ENCODE data around the gene TBCD. TPM values are rescaled to one million over a fixed set of nuclear protein-coding genes. Genes with fewer than 3 reads are reported as not detected.

Gene TBCD
- total and polyA plus RNA-seq, 2 experiments from 2014 or later = 19.3 to 33.8 TPM

GRCh38 chr17:82970067-82970466 lies 218.2 kb downstream of the TBCD start:
- H2AFZ ChIP-seq = no peak overlapping the region
- H3K27ac ChIP-seq = no peak overlapping the region
- TF ChIP-seq EZH2 (IDR thresholded peaks at IDR 0.05; ENCODE audit: insufficient read depth, poor library complexity, severe bottlenecking) = no peak
- H4K20me1 ChIP-seq (ENCODE audit: insufficient read depth) = no peaks in the 10 kb centered on the region
- H3K9me2 ChIP-seq (ENCODE audit: insufficient read depth) = no peaks in the 10 kb centered on the region
- H3K4me3 ChIP-seq = no peak overlapping the region
- H3K4me1 ChIP-seq (ENCODE audit: insufficient read depth) = no peaks in the 10 kb centered on the region
- H3K27me3 ChIP-seq (replicated peaks; ENCODE audit: insufficient read depth) = no peaks in the 10 kb centered on the region
- no peaks in the 10 kb centered on the region for H3K36me3 ChIP-seq (ENCODE audit: low read depth)
- no peaks in the 10 kb centered on the region for H3K9me3 ChIP-seq (ENCODE audit: low read depth)
- no peaks in the 10 kb centered on the region for H3F3A ChIP-seq (ENCODE audit: insufficient read depth)
- 58% methylated on average over 12 of the region's 12 CpGs for WGBS, 2 experiments (ENCODE audit: low coverage in 1 of 2, low lambda C conversion rate in 2 of 2, missing lambda C conversion rate in 2 of 2)
- no peaks in the 10 kb centered on the region for H3K79me2 ChIP-seq (ENCODE audit: insufficient read depth)
- in situ Hi-C loops (cut with MboI) = no loop called here
- no peak overlapping the region for H3K4me2 ChIP-seq (ENCODE audit: unreplicated experiment)
- no peak for DNase-seq
- no peak overlapping the region for H3K9ac ChIP-seq

- H3K4me1 ChIP-seq (ENCODE audit: insufficient read depth) = no peaks in the 10 kb centered on the region
- H3K9ac ChIP-seq = no peak overlapping the region
- in situ Hi-C loops (cut with MboI) = no loop called here
- H3K9me3 ChIP-seq (ENCODE audit: low read depth) = no peaks in the 10 kb centered on the region
- H3K79me2 ChIP-seq (ENCODE audit: insufficient read depth) = no peaks in the 10 kb centered on the region
- no peak overlapping the region for H2AFZ ChIP-seq
- no peak overlapping the region for H3K27ac ChIP-seq
- H3F3A ChIP-seq (ENCODE audit: insufficient read depth) = no peaks in the 10 kb centered on the region
- H3K4me2 ChIP-seq (ENCODE audit: unreplicated experiment) = no peak overlapping the region
- 88 to 90% methylated on average over 42 to 46 of the region's 46 CpGs for WGBS, 2 experiments (ENCODE audit: low coverage in 1 of 2, low lambda C conversion rate in 2 of 2, missing lambda C conversion rate in 2 of 2)
- TF ChIP-seq EZH2 (IDR thresholded peaks at IDR 0.05; ENCODE audit: insufficient read depth, poor library complexity, severe bottlenecking) = no peak
- no peak for TF ChIP-seq EZH2phosphoT487 (IDR thresholded peaks at IDR 0.05; ENCODE audit: insufficient read depth, low read depth)
- H3K27me3 ChIP-seq (replicated peaks; ENCODE audit: insufficient read depth) = no peaks in the 10 kb centered on the region
- H3K36me3 ChIP-seq (ENCODE audit: low read depth) = no peaks in the 10 kb centered on the region
- H3K9me2 ChIP-seq (ENCODE audit: insufficient read depth) = no peaks in the 10 kb centered on the region
- no peak overlapping the region for H3K4me3 ChIP-seq
- no peaks in the 10 kb centered on the region for H4K20me1 ChIP-seq (ENCODE audit: insufficient read depth)
- DNase-seq = no peak
These were observed 219.1 kb downstream of the TBCD start for GRCh38 chr17:82970818-82971590.

- Histone ChIP-seq H3K4me2 (ENCODE audit: unreplicated experiment) (no peak overlapping the region), H3K36me3 (ENCODE audit: low read depth) (no peaks in the 10 kb centered on the region), H3K9me3 (ENCODE audit: low read depth) (no peaks in the 10 kb centered on the region), H3K9me2 (ENCODE audit: insufficient read depth) (no peaks in the 10 kb centered on the region), H3F3A (ENCODE audit: insufficient read depth) (no peaks in the 10 kb centered on the region), H3K27me3 (replicated peaks; ENCODE audit: insufficient read depth) (no peaks in the 10 kb centered on the region), H4K20me1 (ENCODE audit: insufficient read depth) (no peaks in the 10 kb centered on the region), H3K79me2 (ENCODE audit: insufficient read depth) (no peaks in the 10 kb centered on the region), H3K27ac (no peak overlapping the region), H3K9ac (no peak overlapping the region), H3K4me3 (no peak overlapping the region), H3K4me1 (ENCODE audit: insufficient read depth) (no peaks in the 10 kb centered on the region), H2AFZ (no peak overlapping the region)
- in situ Hi-C loops (cut with MboI) = no loop called here
- DNase-seq = no peak
- TF ChIP-seq EZH2 (IDR thresholded peaks at IDR 0.05; ENCODE audit: insufficient read depth, poor library complexity, severe bottlenecking) (no peak), EZH2phosphoT487 (IDR thresholded peaks at IDR 0.05; ENCODE audit: insufficient read depth, low read depth) (no peak)
- WGBS, 2 experiments (ENCODE audit: low coverage in 1 of 2, low lambda C conversion rate in 2 of 2, missing lambda C conversion rate in 2 of 2) = 78% methylated on average over 15 to 17 of the region's 17 CpGs
These were observed 221.0 kb downstream of the TBCD start for GRCh38 chr17:82972836-82973372.

GRCh38 chr17:82973456-82974135 lies 221.7 kb downstream of the TBCD start:
- Histone ChIP-seq H4K20me1 (ENCODE audit: insufficient read depth) (no peaks in the 10 kb centered on the region), H3K27ac (no peak overlapping the region), H3F3A (ENCODE audit: insufficient read depth) (no peaks in the 10 kb centered on the region), H3K4me3 (no peak overlapping the region), H3K9ac (no peak overlapping the region), H3K79me2 (ENCODE audit: insufficient read depth) (no peaks in the 10 kb centered on the region), H3K9me2 (ENCODE audit: insufficient read depth) (no peaks in the 10 kb centered on the region), H3K9me3 (ENCODE audit: low read depth) (no peaks in the 10 kb centered on the region), H2AFZ (no peak overlapping the region), H3K27me3 (replicated peaks; ENCODE audit: insufficient read depth) (no peaks in the 10 kb centered on the region), H3K4me2 (ENCODE audit: unreplicated experiment) (no peak overlapping the region), H3K4me1 (ENCODE audit: insufficient read depth) (no peaks in the 10 kb centered on the region), H3K36me3 (ENCODE audit: low read depth) (no peaks in the 10 kb centered on the region)
- in situ Hi-C loops (cut with MboI) = no loop called here
- WGBS, 2 experiments (ENCODE audit: low coverage in 1 of 2, low lambda C conversion rate in 2 of 2, missing lambda C conversion rate in 2 of 2) = 83 to 86% methylated on average over 29 to 31 of the region's 31 CpGs
- DNase-seq = no peak
- TF ChIP-seq EZH2phosphoT487 (IDR thresholded peaks at IDR 0.05; ENCODE audit: insufficient read depth, low read depth) (no peak), EZH2 (IDR thresholded peaks at IDR 0.05; ENCODE audit: insufficient read depth, poor library complexity, severe bottlenecking) (no peak)
